ENCODE data around the gene PRDM9.
"Not testable (repeated sequence)": the region's sequence is repeated elsewhere in the genome, so short reads cannot be mapped to it uniquely, and the experiment has no call there.

Gene PRDM9

DNA sequence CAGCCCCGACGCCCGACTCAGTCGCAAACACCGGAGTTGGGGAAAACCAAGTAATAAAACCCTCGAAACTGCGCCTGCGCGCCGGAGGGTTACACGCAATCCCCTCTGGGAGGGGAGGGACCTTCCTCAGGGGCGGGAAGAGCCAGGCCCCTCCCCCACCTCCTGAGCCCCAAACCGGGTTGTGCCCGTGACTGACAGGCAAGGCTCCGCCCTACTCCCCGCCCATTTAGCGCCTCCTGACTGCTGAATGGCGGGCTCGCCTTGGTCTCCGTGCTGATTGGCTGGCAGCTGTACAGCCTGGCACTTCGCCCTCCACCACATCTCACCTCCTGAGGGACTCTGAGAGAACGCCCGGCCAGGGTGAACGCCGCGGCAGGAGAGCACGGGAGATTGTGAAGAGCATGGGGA, at the start of gene PRDM9:
PRDM9 (plus strand) TSS at position 332 of the 408 bp plus-strand sequence. CDS start 1,425 bp downstream, outside the sequence.
- H3K27ac ChIP-seq (ENCODE audit: low read depth, low read length): peak within 1 kb of the TSS; percentile 56
- no peaks in the 10 kb centered on the region for H3K27me3 ChIP-seq (ENCODE audit: control insufficient read depth, insufficient read depth, low read length)
- no peak within 1 kb of the TSS for H3K9ac ChIP-seq (ENCODE audit: low read length)
- no peaks in the 10 kb centered on the region for H3K4me1 ChIP-seq (ENCODE audit: control insufficient read depth, insufficient read depth, low read length)
- no peaks in the 10 kb centered on the region for H3K36me3 ChIP-seq (ENCODE audit: control insufficient read depth, insufficient read depth, low read length)
- H3K4me3 ChIP-seq (ENCODE audit: low read length): no peak within 1 kb of the TSS

DNA sequence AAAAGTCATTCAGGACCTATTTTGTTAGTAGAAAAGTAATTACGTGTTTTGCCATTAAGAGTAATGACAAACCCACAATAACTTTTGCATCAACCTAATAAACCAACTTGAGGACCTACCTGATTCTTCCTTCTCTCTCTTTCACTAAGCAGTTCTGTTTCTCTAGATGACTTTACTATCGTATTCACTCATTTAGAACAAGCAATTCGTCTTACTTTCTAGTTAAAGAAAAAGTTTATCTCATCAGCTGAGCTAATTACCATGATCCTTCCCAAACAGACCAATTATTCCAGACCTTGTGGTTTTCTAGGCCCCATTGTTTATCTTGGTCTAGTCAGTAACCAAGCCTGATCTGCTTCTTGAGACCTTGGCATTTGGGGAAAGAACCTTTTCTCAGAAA, 49.6 kb upstream of the PRDM9 start:
- Histone ChIP-seq H3K9ac (ENCODE audit: low read length) (no peak overlapping the region), H3K4me3 (ENCODE audit: low read length) (no peak overlapping the region), H3K27ac (ENCODE audit: low read depth, low read length) (no peak overlapping the region), H3K27me3 (ENCODE audit: control insufficient read depth, insufficient read depth, low read length) (no peaks in the 10 kb centered on the region), H3K36me3 (ENCODE audit: control insufficient read depth, insufficient read depth, low read length) (no peaks in the 10 kb centered on the region), H3K4me1 (ENCODE audit: control insufficient read depth, insufficient read depth, low read length) (no peaks in the 10 kb centered on the region)

DNA sequence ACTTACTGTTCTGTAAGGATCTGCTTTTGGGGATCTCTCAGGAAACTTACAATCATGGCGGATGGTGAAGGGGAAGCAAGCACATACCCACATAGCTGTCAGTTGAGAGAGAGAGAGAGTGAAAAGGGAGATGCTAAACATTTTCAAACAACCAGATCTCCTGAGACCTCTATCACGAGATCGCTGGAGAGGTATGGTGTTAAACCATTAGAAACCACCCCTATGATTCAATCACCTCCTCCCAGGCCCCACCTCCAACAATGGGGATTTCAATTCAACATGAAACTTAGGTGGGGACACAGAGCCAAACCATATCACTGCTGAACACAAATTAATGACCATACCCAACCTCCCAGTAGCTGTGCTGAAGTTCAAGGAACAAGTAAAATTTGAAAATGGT, 48.2 kb upstream of the PRDM9 start:
- no peaks in the 10 kb centered on the region for H3K27me3 ChIP-seq (ENCODE audit: control insufficient read depth, insufficient read depth, low read length)
- H3K9ac ChIP-seq (ENCODE audit: low read length): no peak overlapping the region
- no peaks in the 10 kb centered on the region for H3K36me3 ChIP-seq (ENCODE audit: control insufficient read depth, insufficient read depth, low read length)
- H3K4me3 ChIP-seq (ENCODE audit: low read length): no peak overlapping the region
- no peaks in the 10 kb centered on the region for H3K4me1 ChIP-seq (ENCODE audit: control insufficient read depth, insufficient read depth, low read length)
- no peak overlapping the region for H3K27ac ChIP-seq (ENCODE audit: low read depth, low read length)

- Histone ChIP-seq H3K4me1 (ENCODE audit: control insufficient read depth, insufficient read depth, low read length) (no peaks in the 10 kb centered on the region), H3K27me3 (ENCODE audit: control insufficient read depth, insufficient read depth, low read length) (no peaks in the 10 kb centered on the region), H3K27ac (ENCODE audit: low read depth, low read length) (no peak overlapping the region), H3K9ac (ENCODE audit: low read length) (no peak overlapping the region), H3K4me3 (ENCODE audit: low read length) (no peak overlapping the region), H3K36me3 (ENCODE audit: control insufficient read depth, insufficient read depth, low read length) (no peaks in the 10 kb centered on the region)
These were observed 45.8 kb upstream of the PRDM9 start for GRCh38 chr5:23461576-23461975.

DNA sequence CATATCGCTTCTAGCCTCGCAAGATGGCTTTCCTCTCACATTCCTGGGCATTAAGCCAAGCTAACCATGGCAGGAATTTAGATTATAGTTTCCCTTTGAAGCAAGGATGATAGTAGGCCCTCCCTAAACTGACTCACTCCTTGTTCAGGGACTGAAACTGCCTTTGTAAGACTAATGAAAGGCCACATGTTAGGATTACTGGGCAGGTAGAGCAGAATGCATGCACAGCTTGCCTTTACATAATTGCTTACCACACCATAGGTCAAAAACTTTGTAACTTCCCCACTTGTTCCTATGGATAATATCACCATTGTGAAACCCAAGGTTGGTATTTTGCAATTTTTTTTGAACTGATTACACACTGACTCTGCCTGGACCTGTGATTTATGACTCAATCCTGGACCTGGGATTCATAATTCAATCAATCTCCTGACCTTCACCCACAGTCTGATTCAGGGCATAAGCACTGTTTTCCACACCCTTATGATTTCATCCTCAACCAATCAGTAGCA, 41.0 kb upstream of the PRDM9 start:
- Histone ChIP-seq H3K4me3 (ENCODE audit: low read length) (no peak overlapping the region), H3K27me3 (ENCODE audit: control insufficient read depth, insufficient read depth, low read length) (no peaks in the 10 kb centered on the region), H3K27ac (ENCODE audit: low read depth, low read length) (no peak overlapping the region), H3K4me1 (ENCODE audit: control insufficient read depth, insufficient read depth, low read length) (no peaks in the 10 kb centered on the region), H3K9ac (ENCODE audit: low read length) (no peak overlapping the region), H3K36me3 (ENCODE audit: control insufficient read depth, insufficient read depth, low read length) (no peaks in the 10 kb centered on the region)

GRCh38 chr5:23468658-23469057, 38.8 kb upstream of the PRDM9 start:
- Histone ChIP-seq H3K27ac (ENCODE audit: low read depth, low read length) (no peak overlapping the region), H3K4me3 (ENCODE audit: low read length) (no peak overlapping the region), H3K36me3 (ENCODE audit: control insufficient read depth, insufficient read depth, low read length) (no peaks in the 10 kb centered on the region), H3K4me1 (ENCODE audit: control insufficient read depth, insufficient read depth, low read length) (no peaks in the 10 kb centered on the region), H3K27me3 (ENCODE audit: control insufficient read depth, insufficient read depth, low read length) (no peaks in the 10 kb centered on the region), H3K9ac (ENCODE audit: low read length) (no peak overlapping the region)

DNA sequence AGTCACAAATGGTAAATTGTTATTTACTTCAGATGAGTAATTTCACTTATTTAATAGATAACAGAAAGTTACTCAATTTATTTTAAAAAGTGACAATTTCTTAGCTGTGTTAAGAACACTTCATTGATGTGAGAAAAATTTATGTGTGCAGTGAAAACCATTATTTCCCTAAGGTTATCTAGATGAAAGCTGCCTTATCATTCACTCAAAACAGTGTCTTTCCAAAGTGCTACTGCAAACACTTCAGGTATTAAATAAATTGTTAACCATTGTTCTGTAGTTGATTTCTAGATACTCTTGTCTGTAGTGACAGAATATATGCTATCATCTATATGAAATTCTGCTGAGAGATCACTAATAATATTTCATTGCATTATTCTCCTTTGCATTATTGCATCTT, 33.5 kb upstream of the PRDM9 start:
- Histone ChIP-seq H3K36me3 (ENCODE audit: control insufficient read depth, insufficient read depth, low read length) (no peaks in the 10 kb centered on the region), H3K27me3 (ENCODE audit: control insufficient read depth, insufficient read depth, low read length) (no peaks in the 10 kb centered on the region), H3K4me3 (ENCODE audit: low read length) (no peak overlapping the region), H3K9ac (ENCODE audit: low read length) (no peak overlapping the region), H3K27ac (ENCODE audit: low read depth, low read length) (no peak overlapping the region), H3K4me1 (ENCODE audit: control insufficient read depth, insufficient read depth, low read length) (no peaks in the 10 kb centered on the region)

GRCh38 chr5:23474315-23474714, 33.1 kb upstream of the PRDM9 start:
- no peak overlapping the region for H3K27ac ChIP-seq (ENCODE audit: low read depth, low read length)
- no peaks in the 10 kb centered on the region for H3K36me3 ChIP-seq (ENCODE audit: control insufficient read depth, insufficient read depth, low read length)
- H3K9ac ChIP-seq (ENCODE audit: low read length): no peak overlapping the region
- H3K4me1 ChIP-seq (ENCODE audit: control insufficient read depth, insufficient read depth, low read length): no peaks in the 10 kb centered on the region
- no peak overlapping the region for H3K4me3 ChIP-seq (ENCODE audit: low read length)
- no peaks in the 10 kb centered on the region for H3K27me3 ChIP-seq (ENCODE audit: control insufficient read depth, insufficient read depth, low read length)

GRCh38 chr5:23476580-23476979, 30.8 kb upstream of the PRDM9 start:
- no peaks in the 10 kb centered on the region for H3K36me3 ChIP-seq (ENCODE audit: control insufficient read depth, insufficient read depth, low read length)
- H3K4me1 ChIP-seq (ENCODE audit: control insufficient read depth, insufficient read depth, low read length): no peaks in the 10 kb centered on the region
- H3K4me3 ChIP-seq (ENCODE audit: low read length): no peak overlapping the region
- no peak overlapping the region for H3K9ac ChIP-seq (ENCODE audit: low read length)
- H3K27ac ChIP-seq (ENCODE audit: low read depth, low read length): no peak overlapping the region
- H3K27me3 ChIP-seq (ENCODE audit: control insufficient read depth, insufficient read depth, low read length): no peaks in the 10 kb centered on the region

DNA sequence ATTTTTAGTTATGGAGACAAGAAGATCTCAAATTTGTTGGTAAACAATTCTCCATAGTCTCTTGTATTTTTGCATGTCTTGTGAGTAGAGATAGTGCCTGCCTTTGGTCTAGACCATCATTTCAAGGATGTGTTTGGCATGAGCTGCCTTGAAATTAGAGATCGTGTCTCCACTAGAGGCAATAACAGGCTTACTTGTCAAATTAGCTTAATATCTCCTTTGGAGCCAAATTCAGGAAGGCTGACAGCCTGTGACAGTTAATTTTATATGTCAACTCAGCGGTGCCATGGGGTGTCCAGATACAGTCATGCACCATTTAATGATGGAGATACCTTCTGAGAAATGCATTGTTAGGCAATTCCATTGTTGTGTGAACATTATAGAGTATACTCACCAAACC, 24.8 kb upstream of the PRDM9 start:
- Histone ChIP-seq H3K9ac (ENCODE audit: low read length) (no peak overlapping the region), H3K27ac (ENCODE audit: low read depth, low read length) (no peak overlapping the region), H3K4me3 (ENCODE audit: low read length) (no peak overlapping the region), H3K27me3 (ENCODE audit: control insufficient read depth, insufficient read depth, low read length) (no peaks in the 10 kb centered on the region), H3K4me1 (ENCODE audit: control insufficient read depth, insufficient read depth, low read length) (no peaks in the 10 kb centered on the region), H3K36me3 (ENCODE audit: control insufficient read depth, insufficient read depth, low read length) (no peaks in the 10 kb centered on the region)

- Histone ChIP-seq H3K27ac (ENCODE audit: low read depth, low read length) (no peak overlapping the region), H3K4me1 (ENCODE audit: control insufficient read depth, insufficient read depth, low read length) (no peaks in the 10 kb centered on the region), H3K4me3 (ENCODE audit: low read length) (no peak overlapping the region), H3K9ac (ENCODE audit: low read length) (no peak overlapping the region), H3K36me3 (ENCODE audit: control insufficient read depth, insufficient read depth, low read length) (no peaks in the 10 kb centered on the region), H3K27me3 (ENCODE audit: control insufficient read depth, insufficient read depth, low read length) (no peaks in the 10 kb centered on the region)
These were observed 24.3 kb upstream of the PRDM9 start for GRCh38 chr5:23483090-23483489.

GRCh38 chr5:23484096-23484495, 23.3 kb upstream of the PRDM9 start:
- Histone ChIP-seq H3K27me3 (ENCODE audit: control insufficient read depth, insufficient read depth, low read length) (no peaks in the 10 kb centered on the region), H3K36me3 (ENCODE audit: control insufficient read depth, insufficient read depth, low read length) (no peaks in the 10 kb centered on the region), H3K4me1 (ENCODE audit: control insufficient read depth, insufficient read depth, low read length) (no peaks in the 10 kb centered on the region), H3K27ac (ENCODE audit: low read depth, low read length) (no peak overlapping the region), H3K4me3 (ENCODE audit: low read length) (no peak overlapping the region), H3K9ac (ENCODE audit: low read length) (no peak overlapping the region)

DNA sequence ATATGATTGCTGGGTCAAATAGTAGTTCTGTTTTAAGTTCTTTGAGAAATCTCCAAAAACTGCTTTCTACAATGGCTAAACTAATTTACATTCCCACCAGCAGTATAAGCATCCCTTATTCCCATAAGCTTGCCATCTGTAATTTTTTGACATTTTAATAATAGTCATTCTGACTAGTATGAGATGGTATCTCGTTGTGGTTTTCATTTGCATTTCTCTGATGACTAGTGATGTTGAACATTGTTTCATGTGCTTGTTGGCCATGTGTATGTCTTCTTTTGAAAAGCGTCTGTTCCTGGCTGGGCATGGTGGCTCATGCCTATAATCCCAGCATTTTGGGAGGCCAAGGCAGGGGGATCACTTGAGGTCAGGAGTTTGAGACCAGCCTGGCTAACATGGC, 21.2 kb upstream of the PRDM9 start:
- not testable (repeated sequence) for H3K36me3 ChIP-seq (ENCODE audit: control insufficient read depth, insufficient read depth, low read length); H3K27ac ChIP-seq (ENCODE audit: low read depth, low read length); H3K9ac ChIP-seq (ENCODE audit: low read length); H3K4me3 ChIP-seq (ENCODE audit: low read length); H3K27me3 ChIP-seq (ENCODE audit: control insufficient read depth, insufficient read depth, low read length); H3K4me1 ChIP-seq (ENCODE audit: control insufficient read depth, insufficient read depth, low read length)
